Right lung (tissue), 5 donors: ENCODE data around the gene SF1. TPM values are rescaled to one million over a fixed set of nuclear protein-coding genes. Genes with fewer than 3 reads are reported as not detected.

Source experiments
- polyA plus RNA-seq, 5 donors: library from polyadenylated mRNA; unstranded; fragments of 120-200 nt; gene quantifications; one replicate each; pipeline versions ENCODE4 v1.2.1 to v1.2.3, GENCODE V29; 2013; ENCODE audit warnings: inconsistent platforms in 1 of 5, low replicate concordance in 1 of 5; ENCODE audit not compliant: insufficient read length in 5 of 5, insufficient read depth in 1 of 5

The SF1 gene
- polyA plus RNA-seq, 5 donors, result 394 to 497 (median 409) TPM

Other genes starting within 250 kb of the SF1 start
- under 1 TPM in 3 of 5 donors, not detected in 2; 0.09 TPM for gene SLC22A11, start 222.6 kb downstream of the SF1 start, polyA plus RNA-seq
- gene SLC22A12, start 187.3 kb downstream of the SF1 start, polyA plus RNA-seq, result not detected
- 10 to 100 TPM in 2 of 5 donors, 1 to 10 TPM in 3; 6.3 to 18.3 (median 9.1) TPM for gene NRXN2, start 55.3 kb downstream of the SF1 start, polyA plus RNA-seq
- 10 to 100 TPM in 2 of 5 donors, 1 to 10 TPM in 3; 6.5 to 10.7 (median 9.9) TPM for gene RASGRP2, start 34.4 kb downstream of the SF1 start, polyA plus RNA-seq
- 10 to 100 TPM in 1 of 5 donors, 1 to 10 TPM in 4; 1.7 to 12.9 (median 2.7) TPM for gene PYGM, start 18.6 kb downstream of the SF1 start, polyA plus RNA-seq
- 10 to 100 TPM; 31.6 to 46.6 (median 42.1) TPM for gene MAP4K2, start 24.7 kb upstream of the SF1 start, polyA plus RNA-seq
- gene MEN1, start 32.0 kb upstream of the SF1 start, polyA plus RNA-seq, result 10 to 100 TPM; 30.3 to 48.5 (median 37.1) TPM
- 1 to 10 TPM; 5.6 to 10.0 (median 8.5) TPM for gene CDC42BPG, start 66.1 kb upstream of the SF1 start, polyA plus RNA-seq
- 10 to 100 TPM; 38.4 to 65.5 (median 49.2) TPM for gene EHD1, start 100.1 kb upstream of the SF1 start, polyA plus RNA-seq
- gene ATG2A, start 138.7 kb upstream of the SF1 start, polyA plus RNA-seq, result 10 to 100 TPM; 10.3 to 25.1 (median 15.9) TPM
- gene PPP2R5B, start 146.1 kb upstream of the SF1 start, polyA plus RNA-seq, result 10 to 100 TPM; 10.4 to 18.2 (median 13.5) TPM
- gene GPHA2, start 157.4 kb upstream of the SF1 start, polyA plus RNA-seq, result under 1 TPM in 3 of 5 donors, not detected in 2; 0.15 to 0.27 (median 0.24) TPM
- gene MAJIN, start 193.6 kb upstream of the SF1 start, polyA plus RNA-seq, result not detected
- 1 to 10 TPM; 3.3 to 4.3 (median 3.9) TPM for gene BATF2, start 218.4 kb upstream of the SF1 start, polyA plus RNA-seq
- gene ARL2, start 235.6 kb upstream of the SF1 start, polyA plus RNA-seq, result 10 to 100 TPM; 39.1 to 77.6 (median 48.9) TPM
- gene SNX15, start 248.9 kb upstream of the SF1 start, polyA plus RNA-seq, result 10 to 100 TPM; 19.8 to 29.3 (median 24.4) TPM